T1000 (cell line): ENCODE results near the gene TMEM38B.
A peak's percentile ranks its signal among the peaks of the same experiment; 100 is the strongest.

ENCODE experiments used
- DNase-seq: peaks from one replicate; lab custom pipeline; 2025; ENCODE audit warnings: mixed read lengths; lab: John Stamatoyannopoulos, UW

The TMEM38B gene

GRCh38 chr9:105694190-105694847, at the start of gene TMEM38B:
Gene TMEM38B, plus strand, starts transcription at chr9:105694541. Its CDS starts 120 bp downstream, at chr9:105694661.
- peak; percentile 72 for DNase-seq

- DNase-seq: no peak
These were observed 47.3 kb upstream of the TMEM38B start for GRCh38 chr9:105646879-105647594.

- no peak for DNase-seq
These were observed 46.6 kb upstream of the TMEM38B start for GRCh38 chr9:105647595-105648349.

GRCh38 chr9:105651806-105652205, 42.5 kb upstream of the TMEM38B start:
- DNase-seq: no peak

GRCh38 chr9:105656131-105656921, 38.0 kb upstream of the TMEM38B start:
- no peak for DNase-seq

- DNase-seq: no peak
These were observed 36.0 kb upstream of the TMEM38B start for GRCh38 chr9:105658351-105658750.

- DNase-seq: no peak
These were observed 33.3 kb upstream of the TMEM38B start for GRCh38 chr9:105661011-105661410.

- no peak for DNase-seq
These were observed 31.9 kb upstream of the TMEM38B start, which contains the start of gene TAL2 for GRCh38 chr9:105662184-105663104. Gene TAL2, plus strand, starts transcription at chr9:105662457. Its CDS starts 40 bp downstream, at chr9:105662497.

- no peak for DNase-seq
These were observed 30.4 kb upstream of the TMEM38B start for GRCh38 chr9:105663914-105664313.

GRCh38 chr9:105667867-105668266, 26.5 kb upstream of the TMEM38B start:
- DNase-seq: no peak

GRCh38 chr9:105670315-105670714, 24.0 kb upstream of the TMEM38B start:
- no peak for DNase-seq

GRCh38 chr9:105670775-105671174, 23.6 kb upstream of the TMEM38B start:
- DNase-seq: no peak

- DNase-seq: no peak
These were observed 21.6 kb upstream of the TMEM38B start for GRCh38 chr9:105672711-105673234.

- DNase-seq: no peak
These were observed 20.4 kb upstream of the TMEM38B start for GRCh38 chr9:105673850-105674387.

GRCh38 chr9:105676351-105676923, 17.9 kb upstream of the TMEM38B start:
- DNase-seq: no peak

- no peak for DNase-seq
These were observed 16.2 kb upstream of the TMEM38B start for GRCh38 chr9:105678163-105678562.

- no peak for DNase-seq
These were observed 15.6 kb upstream of the TMEM38B start for GRCh38 chr9:105678781-105679180.

GRCh38 chr9:105679257-105680022, 14.9 kb upstream of the TMEM38B start:
- DNase-seq: no peak

- no peak for DNase-seq
These were observed 13.0 kb upstream of the TMEM38B start for GRCh38 chr9:105681313-105681712.
